Epithelial cell of esophagus (primary cell): ENCODE results near the gene SHB.
A peak's percentile ranks its signal among the peaks of the same experiment; 100 is the strongest.

Experiments used
- DNase-seq: peaks from one replicate; pipeline ENCODE4 v3.0.0; 2010; ENCODE audit warnings: low read depth
- H3K4me3 ChIP-seq: 2 replicates; pipeline ENCODE4 v1.5.1; 2011; ENCODE audit warnings: mild to moderate bottlenecking, low read length, control low read depth
- CTCF ChIP-seq: IDR thresholded peaks from 2 replicates; pipeline ENCODE4 v1.5.1; 2011; ENCODE audit warnings: low read depth, mild to moderate bottlenecking, low read length, control low read depth, inconsistent platforms; ENCODE audit not compliant: insufficient read depth; ENCODE audit errors: missing control alignments

Gene SHB

GRCh38 chr9:38018241-38018957 lies 50.6 kb downstream of the SHB start:
- DNase-seq: no peak
- TF ChIP-seq CTCF: no peak
- H3K4me3 ChIP-seq: no peak overlapping the region

GRCh38 chr9:38017885-38018186 lies 51.2 kb downstream of the SHB start:
- TF ChIP-seq CTCF: no peak
- H3K4me3 ChIP-seq: no peak overlapping the region
- no peak for DNase-seq

GRCh38 chr9:38017149-38017884 lies 51.7 kb downstream of the SHB start:
- H3K4me3 ChIP-seq: no peak overlapping the region
- TF ChIP-seq CTCF: peak; percentile 47
- peak; percentile 59 for DNase-seq

GRCh38 chr9:38016375-38017135 lies 52.5 kb downstream of the SHB start:
- H3K4me3 ChIP-seq: no peak overlapping the region
- no peak for TF ChIP-seq CTCF
- DNase-seq: no peak

GRCh38 chr9:38015906-38016305 lies 53.1 kb downstream of the SHB start:
- TF ChIP-seq CTCF: no peak
- H3K4me3 ChIP-seq: no peak overlapping the region
- no peak for DNase-seq

GRCh38 chr9:38015266-38015665 lies 53.8 kb downstream of the SHB start:
- no peak overlapping the region for H3K4me3 ChIP-seq
- no peak for DNase-seq
- TF ChIP-seq CTCF: no peak
